GM23248 (cell line): ENCODE data around the gene LIN37. TPM values are rescaled to one million over a fixed set of nuclear protein-coding genes. Genes with fewer than 3 reads are reported as not detected.
"Not testable (repeated sequence)": the region's sequence is repeated elsewhere in the genome, so short reads cannot be mapped to it uniquely, and the experiment has no call there.

ENCODE experiments used
- DNase-seq: peaks from one replicate; pipeline ENCODE4 v3.0.0-alpha.2; 2015
- H2AFZ ChIP-seq: fragments of 200-600 bp; sonication (generic); 2 replicates; pipeline ENCODE4 v1.6.1; 2016; ENCODE audit warnings: antibody characterized with exemption
- H3F3A ChIP-seq: fragments of 200-600 bp; sonication (generic); 2 replicates; pipeline ENCODE4 v1.6.1; 2016; ENCODE audit warnings: mild to moderate bottlenecking, antibody characterized with exemption, mixed run types; ENCODE audit not compliant: insufficient read depth
- H3K27ac ChIP-seq: fragments of 200-600 bp; sonication (generic); 2 replicates; pipeline ENCODE4 v1.5.1; 2016; ENCODE audit warnings: mild to moderate bottlenecking
- H3K27me3 ChIP-seq: fragments of 200-600 bp; sonication (generic); replicated peaks from 2 replicates; pipeline ENCODE4 v1.6.1; 2016; ENCODE audit warnings: mild to moderate bottlenecking; ENCODE audit not compliant: insufficient read depth
- H3K36me3 ChIP-seq: fragments of 200-600 bp; sonication (generic); 2 replicates; pipeline ENCODE4 v1.6.1; 2016; ENCODE audit warnings: low read depth, mild to moderate bottlenecking
- H3K4me1 ChIP-seq: fragments of 200-600 bp; sonication (generic); 2 replicates; pipeline ENCODE4 v1.6.1; 2016; ENCODE audit warnings: mild to moderate bottlenecking; ENCODE audit not compliant: insufficient read depth
- H3K4me2 ChIP-seq: fragments of 200-600 bp; sonication (generic); one replicate; pipeline ENCODE4 v1.6.1; 2016; ENCODE audit warnings: mild to moderate bottlenecking; ENCODE audit not compliant: unreplicated experiment
- H3K4me3 ChIP-seq: fragments of 200-600 bp; sonication (generic); 2 replicates; pipeline ENCODE4 v1.5.1; 2016; ENCODE audit warnings: mild to moderate bottlenecking
- H3K79me2 ChIP-seq: fragments of 200-600 bp; sonication (generic); 2 replicates; pipeline ENCODE4 v1.6.1; 2016; ENCODE audit warnings: mild to moderate bottlenecking; ENCODE audit not compliant: insufficient read depth
- H3K9ac ChIP-seq: fragments of 200-600 bp; sonication (generic); 2 replicates; pipeline ENCODE4 v1.6.1; 2016; ENCODE audit warnings: mild to moderate bottlenecking
- H3K9me2 ChIP-seq: fragments of 200-600 bp; sonication (generic); 2 replicates; pipeline ENCODE4 v1.6.1; 2016; ENCODE audit warnings: mixed run types, mild to moderate bottlenecking, moderate library complexity; ENCODE audit not compliant: insufficient read depth
- H3K9me3 ChIP-seq: fragments of 200-600 bp; sonication (generic); one replicate; pipeline ENCODE4 v1.6.1; 2017; ENCODE audit warnings: low read depth
- H4K20me1 ChIP-seq: fragments of 200-600 bp; sonication (generic); 2 replicates; pipeline ENCODE4 v1.6.0; 2016; ENCODE audit not compliant: insufficient read depth
- EZH2 ChIP-seq: fragments of 200-600 bp; sonication (generic); IDR thresholded peaks from 2 replicates; pipeline ENCODE4 v1.6.1; 2018; ENCODE audit warnings: antibody characterized with exemption, mild to moderate bottlenecking; ENCODE audit not compliant: insufficient read depth, poor library complexity, severe bottlenecking
- EZH2phosphoT487 ChIP-seq: fragments of 200-600 bp; sonication (generic); IDR thresholded peaks from 2 replicates; pipeline ENCODE4 v1.6.1; 2018; ENCODE audit warnings: antibody characterized with exemption, moderate library complexity, mild to moderate bottlenecking, low read depth; ENCODE audit not compliant: insufficient read depth
- WGBS, 2 experiments: methylation state at CpG; one replicate each; pipeline ENCODE4 v1.1.6; 2015 to 2017; ENCODE audit warnings: low lambda C conversion rate in 2 of 2, low coverage in 1 of 2; ENCODE audit errors: missing lambda C conversion rate in 2 of 2; 5-methylcytosine and 5-hydroxymethylcytosine counted together
- in situ Hi-C: fragments of 300-500 bp; cut with MboI; formaldehyde crosslinking; loops from 2 replicates; pipeline ENCODE4 v1.15.0; 2020
- polyA plus RNA-seq: library from polyadenylated mRNA; unstranded; fragments of >200 nt; fragmentation: Nextera tagmentation; extraction: Ambion mirVana; gene quantifications from 2 replicates; pipeline ENCODE4 v1.2.1, GENCODE V29; 2016
- total RNA-seq: library from RNA; depleted of rRNA; stranded (reverse); fragments of >200 nt; shearing (Covaris generic); gene quantifications from 2 replicates; pipeline ENCODE4 v1.2.3, GENCODE V29; 2014

Gene LIN37
- total and polyA plus RNA-seq, 2 experiments from 2014 or later, result 9.7 to 12.3 TPM

DNA sequence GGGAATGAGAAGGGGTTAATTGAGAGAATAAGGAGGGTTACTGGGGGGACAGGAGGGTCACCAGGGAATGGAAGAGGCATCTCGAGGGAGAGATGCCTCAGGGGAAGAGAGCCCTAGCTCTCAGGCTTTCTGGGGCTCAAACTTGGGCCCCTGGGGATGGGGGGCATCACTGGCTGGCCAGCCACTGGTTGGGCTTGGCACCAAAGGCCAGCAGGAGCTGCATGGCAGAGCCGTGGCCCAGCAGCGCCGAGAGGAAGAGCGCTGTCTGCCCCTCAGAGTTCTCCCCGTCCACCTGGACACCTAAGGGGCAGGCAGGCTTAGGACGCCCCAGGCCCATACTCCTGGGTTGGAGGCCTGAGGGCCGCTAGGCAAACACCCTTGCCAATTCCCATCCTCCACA, 44.5 kb downstream of the LIN37 start:
- H3K27me3 ChIP-seq, result peaks cover 19% of the 10 kb centered on the region; the same call in 1 of the 2 replicates
- H3K9ac ChIP-seq, result no peak overlapping the region
- in situ Hi-C loops, result no loop called here
- DNase-seq, result no peak
- no peaks in the 10 kb centered on the region for H3K4me1 ChIP-seq
- no peaks in the 10 kb centered on the region for H3K9me2 ChIP-seq
- 52 to 55% methylated on average over 7 to 8 of the region's 8 CpGs for WGBS, 2 experiments
- no peak for TF ChIP-seq EZH2phosphoT487
- no peak for TF ChIP-seq EZH2
- H3K4me3 ChIP-seq, result no peak overlapping the region
- no peaks in the 10 kb centered on the region for H3F3A ChIP-seq
- H2AFZ ChIP-seq, result no peak overlapping the region
- no peak overlapping the region for H3K4me2 ChIP-seq
- no peaks in the 10 kb centered on the region for H3K9me3 ChIP-seq
- H4K20me1 ChIP-seq, result no peaks in the 10 kb centered on the region
- H3K36me3 ChIP-seq, result no peaks in the 10 kb centered on the region
- no peaks in the 10 kb centered on the region for H3K79me2 ChIP-seq
- H3K27ac ChIP-seq, result no peak overlapping the region

DNA sequence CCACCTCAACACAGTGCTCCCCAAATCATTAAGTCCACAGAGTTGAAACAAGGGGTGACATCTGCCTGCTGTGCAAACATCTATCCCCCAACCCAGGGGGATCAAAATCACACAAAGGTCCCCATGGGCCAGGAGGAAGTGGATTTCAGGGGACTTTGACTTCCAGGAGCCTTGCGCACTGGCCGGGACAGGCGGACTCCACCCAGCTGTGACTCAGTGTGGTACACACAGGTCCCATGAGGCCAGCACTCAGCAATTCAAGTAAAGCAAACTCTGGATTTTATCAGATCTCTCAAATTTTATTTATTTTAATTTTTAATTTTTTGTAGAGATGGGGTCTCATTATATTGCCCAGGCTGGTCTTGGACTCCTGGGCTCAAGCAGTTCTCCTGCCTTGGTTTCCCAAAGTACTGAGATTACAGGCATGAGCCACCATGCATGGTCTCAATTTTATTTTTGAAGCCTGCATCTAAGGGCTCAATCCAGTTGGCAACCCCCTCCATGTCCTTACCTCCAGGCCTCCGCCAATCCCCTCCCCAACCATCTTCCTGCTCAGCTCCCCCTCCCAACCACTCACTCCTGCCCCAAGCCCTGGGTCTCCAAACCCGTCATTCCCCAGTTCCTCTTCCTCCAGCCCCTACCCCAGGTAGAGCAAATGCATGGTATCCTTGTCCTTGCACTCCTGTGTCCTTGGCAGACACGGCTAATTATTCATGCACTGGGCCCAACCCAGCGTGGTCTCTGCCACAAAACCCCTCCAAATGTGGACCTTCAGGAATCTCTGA, 45.2 kb downstream of the LIN37 start:
- no peak overlapping the region for H3K9ac ChIP-seq
- H2AFZ ChIP-seq, result no peak overlapping the region
- no peak overlapping the region for H3K27ac ChIP-seq
- H3K79me2 ChIP-seq, result no peaks in the 10 kb centered on the region
- H3K36me3 ChIP-seq, result no peaks in the 10 kb centered on the region
- H3K4me3 ChIP-seq, result no peak overlapping the region
- no peaks in the 10 kb centered on the region for H3K9me3 ChIP-seq
- H3K27me3 ChIP-seq, result peaks cover 26% of the 10 kb centered on the region
- no peaks in the 10 kb centered on the region for H3K4me1 ChIP-seq
- H3K4me2 ChIP-seq, result no peak overlapping the region
- H3F3A ChIP-seq, result no peaks in the 10 kb centered on the region
- no peaks in the 10 kb centered on the region for H3K9me2 ChIP-seq
- DNase-seq, result peak; percentile 88
- in situ Hi-C loops, result no loop called here
- H4K20me1 ChIP-seq, result no peaks in the 10 kb centered on the region
- 31 to 36% methylated on average over 7 of the region's 7 CpGs for WGBS, 2 experiments
- TF ChIP-seq EZH2phosphoT487 (no peak), EZH2 (no peak)

DNA sequence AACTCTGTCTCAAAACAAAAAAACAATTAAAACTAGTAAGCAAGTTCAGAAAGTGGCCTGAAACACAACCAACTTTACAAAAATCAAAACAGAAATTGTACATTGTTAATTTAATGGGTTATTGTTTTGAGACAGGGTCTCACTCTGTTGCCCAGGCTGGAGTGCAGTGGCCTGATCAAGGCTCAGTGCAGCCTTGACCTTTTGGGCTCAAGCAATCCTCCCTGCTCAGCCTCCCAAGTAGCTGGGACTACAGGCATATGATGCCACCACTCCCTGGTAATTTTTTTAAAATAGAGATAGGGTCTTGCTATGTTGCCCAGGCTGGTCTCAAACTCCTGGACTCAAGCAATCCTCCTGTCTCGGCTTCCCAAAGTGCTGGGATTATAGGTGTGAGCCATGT, 47.2 kb downstream of the LIN37 start:
- H3K9me3 ChIP-seq, H3K4me2 ChIP-seq, H3K27ac ChIP-seq, H3K9me2 ChIP-seq, DNase-seq, in situ Hi-C loops, H3K4me1 ChIP-seq, H3K79me2 ChIP-seq, H3K36me3 ChIP-seq, H4K20me1 ChIP-seq, H3K4me3 ChIP-seq, H2AFZ ChIP-seq, H3K9ac ChIP-seq, H3F3A ChIP-seq: not testable (repeated sequence)
- H3K27me3 ChIP-seq, result peaks cover 32% of the 10 kb centered on the region
- 52 to 80% methylated on average over 1 of the region's 1 CpG for WGBS, 2 experiments

DNA sequence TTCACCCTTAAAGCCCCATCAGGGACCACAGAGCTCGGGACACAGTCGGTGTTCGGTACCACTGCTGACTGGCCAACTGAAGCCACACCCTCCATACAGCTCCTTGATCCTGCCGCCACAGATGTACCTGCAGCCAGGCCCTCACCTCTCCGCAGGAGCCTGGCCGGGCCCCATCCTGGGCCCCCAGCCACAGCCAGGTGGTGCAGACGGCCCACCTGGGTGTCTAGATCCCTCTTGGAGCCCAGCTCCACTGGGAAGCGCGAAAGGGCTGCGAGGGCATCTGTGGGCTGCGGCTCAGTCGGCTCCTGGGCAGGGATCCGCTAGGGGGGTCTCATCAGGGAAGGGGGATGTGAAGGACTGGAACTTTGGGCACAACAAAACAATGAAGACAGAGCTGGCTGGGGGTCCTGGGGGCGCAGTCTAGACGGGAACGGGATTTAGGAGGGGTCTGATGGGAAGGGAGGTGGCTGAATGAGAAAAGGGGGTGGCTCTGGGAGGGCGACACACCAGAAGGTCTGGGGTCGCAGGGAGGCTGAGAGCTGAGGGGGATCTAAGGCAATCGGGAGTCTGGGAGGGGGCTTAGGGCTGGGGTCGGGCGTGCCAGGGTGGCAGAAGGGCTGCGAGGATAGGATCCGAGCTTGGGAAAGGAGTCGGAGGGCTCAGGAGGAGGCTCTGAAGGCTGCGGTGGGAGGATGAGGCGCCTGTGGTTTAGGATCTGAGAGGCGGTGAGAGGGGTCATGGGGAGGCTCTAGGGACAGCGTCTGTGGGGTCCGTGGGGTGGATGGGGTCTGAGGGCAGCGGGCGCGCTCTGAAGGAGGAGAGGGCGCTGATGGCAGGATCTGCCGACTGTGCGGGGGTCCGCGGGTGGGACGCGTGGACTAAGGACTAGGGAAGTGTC, 48.5 kb downstream of the LIN37 start:
- H3K27me3 ChIP-seq, result peaks cover 34% of the 10 kb centered on the region
- H3K27ac ChIP-seq, result no peak overlapping the region
- no peak overlapping the region for H3K4me3 ChIP-seq
- H3K9ac ChIP-seq, result no peak overlapping the region
- no peaks in the 10 kb centered on the region for H3K4me1 ChIP-seq
- H3K4me2 ChIP-seq, result no peak overlapping the region
- in situ Hi-C loops, result no loop called here
- no peaks in the 10 kb centered on the region for H3K79me2 ChIP-seq
- no peak for DNase-seq
- H4K20me1 ChIP-seq, result no peaks in the 10 kb centered on the region
- 15 to 18% methylated on average over 23 to 39 of the region's 39 CpGs for WGBS, 2 experiments
- no peaks in the 10 kb centered on the region for H3F3A ChIP-seq
- H3K9me3 ChIP-seq, result no peaks in the 10 kb centered on the region
- TF ChIP-seq EZH2phosphoT487, result no peak
- no peak for TF ChIP-seq EZH2
- H2AFZ ChIP-seq, result no peak overlapping the region
- H3K9me2 ChIP-seq, result no peaks in the 10 kb centered on the region
- no peaks in the 10 kb centered on the region for H3K36me3 ChIP-seq
